K562 (cell line): ENCODE results near the gene GPRC5A. TPM values are rescaled to one million over a fixed set of nuclear protein-coding genes. Genes with fewer than 3 reads are reported as not detected.

ENCODE experiments used
- CREB3L1 ChIP-seq: fragments of 450-650 bp; IDR thresholded peaks from 2 replicates; pipeline ENCODE4 v1.6.1; 2014; ENCODE audit warnings: low read depth, mild to moderate bottlenecking, moderate library complexity, borderline replicate concordance
- ESRRA ChIP-seq: fragments of 450-650 bp; IDR thresholded peaks from 2 replicates; pipeline ENCODE4 v1.6.1; 2014; ENCODE audit warnings: low read depth, mild to moderate bottlenecking, moderate library complexity, borderline replicate concordance
- FIP1L1 ChIP-seq: fragments of 200-400 bp; formaldehyde crosslinking; IDR thresholded peaks from 2 replicates; pipeline ENCODE4 v1.6.1; 2018; ENCODE audit warnings: mild to moderate bottlenecking, low read depth, low read length; ENCODE audit not compliant: poor library complexity, severe bottlenecking
- FOXA3 ChIP-seq, 2 experiments: fragments of 450-650 bp in 1 of 2; sonication (generic) in 1 of 2; formaldehyde crosslinking; IDR thresholded peaks in 1 of 2; conservative IDR thresholded peaks in 1 of 2; 2 replicates each; pipeline versions ENCODE4 v1.4.0 to v1.8.0; 2020 to 2022; ENCODE audit warnings: mild to moderate bottlenecking in 2 of 2, missing genetic modification reagents in 1 of 2
- GTF3C2 ChIP-seq: IDR thresholded peaks from 3 replicates; pipeline ENCODE4 v1.6.1; 2011; ENCODE audit warnings: borderline replicate concordance, mild to moderate bottlenecking, moderate library complexity; ENCODE audit not compliant: insufficient read length; ENCODE audit errors: extremely low read depth
- MITF ChIP-seq: IDR thresholded peaks from 2 replicates; pipeline ENCODE4 v1.6.1; 2014; ENCODE audit warnings: antibody characterized with exemption
- NRF1 ChIP-seq, 2 experiments: fragments of 450-650 bp; IDR thresholded peaks in 1 of 2; conservative IDR thresholded peaks in 1 of 2; 2 replicates each; pipeline ENCODE4 v1.6.1; 2014; ENCODE audit warnings: mild to moderate bottlenecking in 2 of 2
- PKNOX1 ChIP-seq: fragments of 450-650 bp; IDR thresholded peaks from 2 replicates; pipeline ENCODE4 v1.6.1; 2016
- POLR2A ChIP-seq: fragments of 450-650 bp; conservative IDR thresholded peaks from 2 replicates; pipeline ENCODE4 v1.6.1; 2016
- POLR2AphosphoS5 ChIP-seq: IDR thresholded peaks from 2 replicates; pipeline ENCODE4 v1.6.1; 2011; ENCODE audit warnings: mild to moderate bottlenecking, low read depth, low read length, moderate library complexity; ENCODE audit not compliant: control insufficient read depth, insufficient read depth
- RCOR1 ChIP-seq, 2 experiments: IDR thresholded peaks; 2 replicates each; pipeline ENCODE4 v1.6.1; 2012; ENCODE audit warnings: low read depth in 2 of 2, low read length in 2 of 2, borderline replicate concordance in 1 of 2, improper control_type of control experiment in 1 of 2
- SAFB2 ChIP-seq: fragments of 200-400 bp; formaldehyde crosslinking; IDR thresholded peaks from 2 replicates; pipeline ENCODE4 v1.6.1; 2018; ENCODE audit warnings: borderline replicate concordance, low read length, low read depth, moderate library complexity; ENCODE audit not compliant: severe bottlenecking
- ZBTB2 ChIP-seq: fragments of 450-650 bp; IDR thresholded peaks from 2 replicates; pipeline ENCODE4 v1.6.1; 2016; ENCODE audit warnings: antibody characterized with exemption
- ZNF133 ChIP-seq: fragments of 250-450 bp; sonication (Bioruptor Pico); IDR thresholded peaks from 2 replicates; pipeline ENCODE4 v1.4.0; 2020; ENCODE audit warnings: mild to moderate bottlenecking
- polyA plus RNA-seq, 8 experiments: library from polyadenylated mRNA; depleted of rRNA in 4 of 8; stranded (reverse) in 5 of 8; unstranded in 3 of 8; fragments of >200 nt; fragmentation: Nextera tagmentation in 2 of 8; fragmentation: Illumina TruSeq in 1 of 8; extraction: Ambion mirVana in 2 of 8; extraction: Trizol in 1 of 8; gene quantifications; 2 replicates each; pipeline versions ENCODE4 v1.2.1 to v1.2.3, GENCODE V29; 2011 to 2014; ENCODE audit warnings: inconsistent platforms in 1 of 8, missing spikeins in 1 of 8
- total RNA-seq, 7 experiments: library from RNA; depleted of rRNA in 6 of 7; stranded (reverse); fragments of >200 nt in 6 of 7; fragmentation: Illumina TruSeq in 2 of 7; extraction: Trizol in 2 of 7; gene quantifications; 2 replicates each; pipeline versions ENCODE4 v1.2.1 to v1.2.3, GENCODE V29; 2011 to 2021; ENCODE audit warnings: low replicate concordance in 1 of 7

Gene GPRC5A
- total and polyA plus RNA-seq, 9 of the 15 experiments (the other 6 are each of a cell fraction or from before 2014, with no cell fraction given), result 0.01 to 0.64 (median 0.08) TPM; not detected in 6

GRCh38 chr12:12927211-12928079, 36.1 kb downstream of the GPRC5A start (continued):
- peak; percentile 99 for TF ChIP-seq ZBTB2
- peak; percentile 80; the same call in 1 of the 2 replicates for TF ChIP-seq CREB3L1
- peak in 1 of 2 experiments; percentile 83; a peak in 2 of 4 replicates for TF ChIP-seq FOXA3 (CRISPR knock-in tag; conservative IDR thresholded peaks at IDR 0.05 in 1 of 2, IDR thresholded peaks at IDR 0.05 in 1 of 2)
- peak; percentile 44; the same call in 1 of the 2 replicates for TF ChIP-seq MITF
- TF ChIP-seq FIP1L1, result no peak
- TF ChIP-seq SAFB2, result no peak
- TF ChIP-seq GTF3C2, result no peak
- peak; percentile 89 for TF ChIP-seq POLR2A
- peak; percentile 95 for TF ChIP-seq ESRRA
- peak; percentile 99 to 100 for TF ChIP-seq NRF1 (conservative IDR thresholded peaks at IDR 0.05 in 1 of 2, IDR thresholded peaks at IDR 0.05 in 1 of 2)
- TF ChIP-seq ZNF133 (CRISPR knock-in tag), result no peak
- no peak; the same call in 1 of the 2 replicates for TF ChIP-seq PKNOX1
- TF ChIP-seq RCOR1 (IDR thresholded peaks at IDR 0.05; ENCODE audit: borderline replicate concordance in 1 of 2, low read depth in 2 of 2, low read length in 2 of 2), result peak in 1 of 2 experiments; percentile 40; a peak in 1 of 4 replicates
- TF ChIP-seq POLR2AphosphoS5, result peak; percentile 45; the same call in 1 of the 2 replicates
